Measurements from ENCODE around the gene GMFB. TPM values are rescaled to one million over a fixed set of nuclear protein-coding genes. Genes with fewer than 3 reads are reported as not detected.

The GMFB gene
- total and polyA plus RNA-seq, 10 of the 15 experiments (the other 5 are each of a cell fraction or from before 2014, with no cell fraction given), result 29.3 to 71.0 (median 50.8) TPM

GRCh38 chr14:54474232-54474793 is 14.5 kb downstream of the GMFB start:
- BruUV-seq (replicated peaks), result no TSS peak
- ChIA-PET RAD21 (ENCODE audit: unreplicated experiment) (interaction anchor here (0.6 kb wide), 1 partner anchor 39 kb away, joined by 3 read pairs; no protein-coding TSS in a partner anchor), POLR2A (interaction anchor here (0.7 to 0.9 kb wide), 2 partner anchors 8 to 32 kb away, joined by 3 read pairs; no protein-coding TSS in a partner anchor), CTCF (interaction anchor here (2.2 kb wide), 1 partner anchor 10 kb away, joined by 11 read pairs; no protein-coding TSS in a partner anchor), SMC1A (ENCODE audit: uncharacterized antibody, unreplicated experiment) (interaction anchor here (1.6 to 3.2 kb wide), 2 partner anchors 8 to 23 kb away, joined by 5 to 10 read pairs; no protein-coding TSS in a partner anchor)
- no peaks in the 10 kb centered on the region for H3K4me1 ChIP-seq (ENCODE audit: control insufficient read depth, insufficient read depth, low read length)
- DNase-seq (ENCODE audit: low read depth, low spot score), result no peak
- H3K79me2 ChIP-seq (ENCODE audit: control insufficient read depth, insufficient read depth, low read length), result no peaks in the 10 kb centered on the region
- FAIRE-seq, result peak; percentile 65
- no peak overlapping the region for H3K4me3 ChIP-seq
- no peak overlapping the region for H3K9ac ChIP-seq (ENCODE audit: control insufficient read depth, insufficient read depth, low read length)
- H3K4me2 ChIP-seq (ENCODE audit: control insufficient read depth, insufficient read depth), result no peak overlapping the region
- no peak overlapping the region for H2AFZ ChIP-seq (ENCODE audit: control insufficient read depth, low read depth, low read length)
- no peaks in the 10 kb centered on the region for H3K27me3 ChIP-seq (replicated peaks in 1 of 2; ENCODE audit: control insufficient read depth in 2 of 2, insufficient read depth in 2 of 2, low read length in 1 of 2)
- H3K36me3 ChIP-seq (ENCODE audit: control insufficient read depth in 2 of 2, insufficient read depth in 2 of 2, low read length in 1 of 2), result no peaks in the 10 kb centered on the region; a peak in 2 of 4 replicates
- H4K20me1 ChIP-seq (ENCODE audit: control insufficient read depth, insufficient read depth), result no peaks in the 10 kb centered on the region
- 100% methylated on average over 2 of the region's 2 CpGs for WGBS (ENCODE audit: insufficient coverage, insufficient replicate concordance, low lambda C conversion rate, missing lambda C conversion rate)
- in situ Hi-C loops (cut with MboI) (no loop called here), intact Hi-C loops (cut with micrococcal nuclease; ENCODE audit: unreplicated experiment) (no loop called here)
- no peak for TF ChIP-seq IRF3 (IDR thresholded peaks at IDR 0.05)
- TF ChIP-seq NRF1 (conservative IDR thresholded peaks at IDR 0.05; ENCODE audit: low read depth, low read length), result no peak
- no peak for TF ChIP-seq ATF7 (IDR thresholded peaks at IDR 0.05; ENCODE audit: low read depth)
- no peak for TF ChIP-seq TBL1XR1 (IDR thresholded peaks at IDR 0.05; ENCODE audit: low read depth, low read length)
- no peak for TF ChIP-seq TCF7 (IDR thresholded peaks at IDR 0.05; ENCODE audit: borderline replicate concordance)
- TF ChIP-seq SUZ12 (IDR thresholded peaks at IDR 0.05; ENCODE audit: unreplicated experiment), result no peak
- no peak for TF ChIP-seq POLR2A (IDR thresholded peaks at IDR 0.05; ENCODE audit: low read depth, low read length)
- no peak for TF ChIP-seq MAX (IDR thresholded peaks at IDR 0.05; ENCODE audit: low read depth, low read length)
- no peak for TF ChIP-seq NR2C1 (IDR thresholded peaks at IDR 0.05)
- TF ChIP-seq YY1 (IDR thresholded peaks at IDR 0.05; ENCODE audit: low read depth, low read length), result no peak
- TF ChIP-seq ZNF274 (IDR thresholded peaks at IDR 0.05; ENCODE audit: insufficient read depth, insufficient read length), result no peak
- TF ChIP-seq MYC (IDR thresholded peaks at IDR 0.05; ENCODE audit: insufficient read depth, insufficient read length, insufficient replicate concordance, low read length, severe bottlenecking), result no peak
- H3K9me3 ChIP-seq (replicated peaks; ENCODE audit: control insufficient read depth, insufficient read depth, low read length), result no peaks in the 10 kb centered on the region; the same call in 2 of the 3 replicates
- no peak for ATAC-seq
- no peak overlapping the region for H3K27ac ChIP-seq (ENCODE audit: control insufficient read depth, insufficient read depth)
